ENCODE results near the gene MAEA. TPM values are rescaled to one million over a fixed set of nuclear protein-coding genes. Genes with fewer than 3 reads are reported as not detected.

MAEA gene
- total RNA-seq, 1 donor = 54.8 TPM

- no peak overlapping the region for H3K4me3 ChIP-seq (ENCODE audit: low read depth, low read length)
- DNase-seq (ENCODE audit: low read depth) = peak; percentile 36
- no peak for TF ChIP-seq CTCF (IDR thresholded peaks at IDR 0.05; ENCODE audit: insufficient read depth, low read length)
Measured at GRCh38 chr4:1255151-1255550, 34.5 kb upstream of the MAEA start.

GRCh38 chr4:1255699-1256098, 34.0 kb upstream of the MAEA start:
- no peak for DNase-seq (ENCODE audit: low read depth)
- TF ChIP-seq CTCF (IDR thresholded peaks at IDR 0.05; ENCODE audit: insufficient read depth, low read length) = no peak

GRCh38 chr4:1258457-1258856, 31.2 kb upstream of the MAEA start:
- no peak overlapping the region for H3K4me3 ChIP-seq (ENCODE audit: low read depth, low read length)
- peak; percentile 17 for TF ChIP-seq CTCF (IDR thresholded peaks at IDR 0.05; ENCODE audit: insufficient read depth, low read length)
- no peak for DNase-seq (ENCODE audit: low read depth)

More at GRCh38 chr4:1255699-1256098, 34.0 kb upstream of the MAEA start:
- H3K4me3 ChIP-seq (ENCODE audit: low read depth, low read length) = no peak overlapping the region

- DNase-seq (ENCODE audit: low read depth) = no peak
- no peak overlapping the region for H3K4me3 ChIP-seq (ENCODE audit: low read depth, low read length)
- TF ChIP-seq CTCF (IDR thresholded peaks at IDR 0.05; ENCODE audit: insufficient read depth, low read length) = no peak
Measured at GRCh38 chr4:1259966-1260365, 29.7 kb upstream of the MAEA start.

GRCh38 chr4:1260418-1261106, 29.1 kb upstream of the MAEA start:
- DNase-seq (ENCODE audit: low read depth) = no peak
- TF ChIP-seq CTCF (IDR thresholded peaks at IDR 0.05; ENCODE audit: insufficient read depth, low read length) = no peak
- no peak overlapping the region for H3K4me3 ChIP-seq (ENCODE audit: low read depth, low read length)

GRCh38 chr4:1261107-1261928, 28.4 kb upstream of the MAEA start:
- DNase-seq (ENCODE audit: low read depth) = no peak
- TF ChIP-seq CTCF (IDR thresholded peaks at IDR 0.05; ENCODE audit: insufficient read depth, low read length) = no peak
- no peak overlapping the region for H3K4me3 ChIP-seq (ENCODE audit: low read depth, low read length)

All from fibroblast of the aortic adventitia (primary cell).